OCI-LY7 (cell line): ENCODE results near the gene RAB31. TPM values are rescaled to one million over a fixed set of nuclear protein-coding genes. Genes with fewer than 3 reads are reported as not detected.

ENCODE experiments used
- BruUV-seq: library from RNA; stranded (reverse); fragments of 400-500 nt; replicated peaks from 2 replicates; lab custom pipeline; 2021; lab: Mats Ljungman, UMichigan
- CTCF ChIA-PET: fragments of 300-600 bp; sonication (Branson Sonifier 250); formaldehyde crosslinking; loops from one replicate; lab custom pipeline; 2022; ENCODE audit warnings: antibody characterized with exemption; ENCODE audit not compliant: unreplicated experiment; lab: Charles Lee
- POLR2A ChIA-PET: fragments of 300-600 bp; sonication (Branson Sonifier 250); formaldehyde crosslinking; loops from one replicate; lab custom pipeline; 2022; ENCODE audit warnings: antibody characterized with exemption; lab: Charles Lee
- DNase-seq: peaks from one replicate; pipeline ENCODE4 v3.0.0-alpha.2; 2015; ENCODE audit warnings: low spot score
- H2AFZ ChIP-seq: fragments of 200-600 bp; sonication (generic), shearing (Covaris generic); 2 replicates; pipeline ENCODE4 v1.6.1; 2014; ENCODE audit warnings: mild to moderate bottlenecking, antibody characterized with exemption, low read length, moderate library complexity
- H3K27ac ChIP-seq: fragments of 200-600 bp; sonication (generic); 2 replicates; pipeline ENCODE4 v1.5.1; 2014; ENCODE audit warnings: mixed run types, low read depth, mild to moderate bottlenecking, moderate library complexity, low read length, inconsistent platforms; ENCODE audit not compliant: poor library complexity, severe bottlenecking
- H3K36me3 ChIP-seq: fragments of 200-600 bp; sonication (generic); 2 replicates; pipeline ENCODE4 v1.6.1; 2014; ENCODE audit warnings: mild to moderate bottlenecking, antibody characterized with exemption, low read length, moderate library complexity, mixed read lengths; ENCODE audit not compliant: insufficient read depth
- H3K4me1 ChIP-seq: fragments of 200-600 bp; sonication (generic); 2 replicates; pipeline ENCODE4 v1.5.1; 2014; ENCODE audit warnings: mild to moderate bottlenecking, low read length; ENCODE audit not compliant: insufficient read depth, poor library complexity, severe bottlenecking
- H3K4me2 ChIP-seq: fragments of 200-600 bp; sonication (generic); 2 replicates; pipeline ENCODE4 v1.6.1; 2014; ENCODE audit warnings: mild to moderate bottlenecking, low read length
- H3K4me3 ChIP-seq: fragments of 200-600 bp; sonication (generic); 2 replicates; pipeline ENCODE4 v1.5.1; 2014; ENCODE audit warnings: mild to moderate bottlenecking, low read depth, low read length; ENCODE audit not compliant: poor library complexity, severe bottlenecking
- H3K79me2 ChIP-seq: fragments of 200-600 bp; sonication (generic); 2 replicates; pipeline ENCODE4 v1.6.1; 2016; ENCODE audit warnings: low read depth, mild to moderate bottlenecking, low read length, moderate library complexity, mixed read lengths; ENCODE audit not compliant: insufficient read depth
- H3K9me2 ChIP-seq: fragments of 200-600 bp; sonication (generic); 2 replicates; pipeline ENCODE4 v1.6.1; 2016; ENCODE audit warnings: mild to moderate bottlenecking, low read length, mixed read lengths; ENCODE audit not compliant: insufficient read depth
- H3K9me3 ChIP-seq: fragments of 200-600 bp; sonication (generic); 2 replicates; pipeline ENCODE4 v1.6.1; 2014; ENCODE audit warnings: mild to moderate bottlenecking, mixed run types, low read length, mixed read lengths
- H4K20me1 ChIP-seq: fragments of 200-600 bp; sonication (generic); 2 replicates; pipeline ENCODE4 v1.6.1; 2014; ENCODE audit warnings: mild to moderate bottlenecking, antibody characterized with exemption, low read length, moderate library complexity, mixed read lengths; ENCODE audit not compliant: insufficient read depth
- CTCF ChIP-seq: fragments of 200-600 bp; sonication (generic); conservative IDR thresholded peaks from 2 replicates; pipeline ENCODE4 v1.5.1; 2014; ENCODE audit warnings: mild to moderate bottlenecking, antibody characterized with exemption, low read length, moderate library complexity, mixed read lengths
- EZH2phosphoT487 ChIP-seq: fragments of 200-600 bp; sonication (generic); IDR thresholded peaks from 2 replicates; pipeline ENCODE4 v1.6.1; 2018; ENCODE audit warnings: low read depth, borderline replicate concordance, mild to moderate bottlenecking, mixed run types, antibody characterized with exemption, low read length, moderate library complexity, mixed read lengths
- intact Hi-C: fragments of 100-400 bp; cut with micrococcal nuclease; formaldehyde crosslinking; loops from one replicate; pipeline ENCODE4 v1.10.0; 2022; ENCODE audit not compliant: unreplicated experiment
- total RNA-seq, 2 experiments: library from RNA; depleted of rRNA in 1 of 2; stranded (reverse); fragments of >200 nt in 1 of 2; shearing (Covaris generic) in 1 of 2; gene quantifications; 2 replicates each; pipeline ENCODE4 v1.2.3, GENCODE V29; 2014 to 2022

The RAB31 gene
- total RNA-seq, 2 experiments from 2014 or later: not detected

GRCh38 chr18:9694174-9694573 is 13.9 kb upstream of the RAB31 start:
- CTCF ChIA-PET: no interaction called here
- Histone ChIP-seq H4K20me1 (no peaks in the 10 kb centered on the region), H3K79me2 (no peaks in the 10 kb centered on the region), H3K9me3 (no peaks in the 10 kb centered on the region), H3K27ac (no peak overlapping the region), H3K36me3 (no peaks in the 10 kb centered on the region), H3K9me2 (no peaks in the 10 kb centered on the region), H2AFZ (no peak overlapping the region), H3K4me1 (no peaks in the 10 kb centered on the region), H3K4me3 (no peak overlapping the region), H3K4me2 (no peak overlapping the region)
- intact Hi-C loops: no loop called here
- POLR2A ChIA-PET: no interaction called here
- TF ChIP-seq CTCF: no peak
- no peak for TF ChIP-seq EZH2phosphoT487
- no TSS peak for BruUV-seq
- DNase-seq: no peak

GRCh38 chr18:9694952-9695495 is 13.1 kb upstream of the RAB31 start:
- no peaks in the 10 kb centered on the region for H3K36me3 ChIP-seq
- CTCF ChIA-PET: no interaction called here
- no peaks in the 10 kb centered on the region for H4K20me1 ChIP-seq
- no peaks in the 10 kb centered on the region for H3K9me3 ChIP-seq
- DNase-seq: no peak
- no peak overlapping the region for H3K4me3 ChIP-seq
- POLR2A ChIA-PET: no interaction called here
- H3K79me2 ChIP-seq: no peaks in the 10 kb centered on the region
- H3K4me2 ChIP-seq: no peak overlapping the region
- no peaks in the 10 kb centered on the region for H3K9me2 ChIP-seq
- H3K4me1 ChIP-seq: no peaks in the 10 kb centered on the region
- intact Hi-C loops: no loop called here
- no peak overlapping the region for H3K27ac ChIP-seq
- TF ChIP-seq CTCF (no peak), EZH2phosphoT487 (no peak)
- no TSS peak for BruUV-seq
- H2AFZ ChIP-seq: no peak overlapping the region

GRCh38 chr18:9695605-9696004 is 12.5 kb upstream of the RAB31 start:
- POLR2A ChIA-PET: no interaction called here
- no peak overlapping the region for H3K4me3 ChIP-seq
- H2AFZ ChIP-seq: no peak overlapping the region
- CTCF ChIA-PET: no interaction called here
- no peaks in the 10 kb centered on the region for H3K9me2 ChIP-seq
- no peaks in the 10 kb centered on the region for H3K9me3 ChIP-seq
- no peaks in the 10 kb centered on the region for H4K20me1 ChIP-seq
- intact Hi-C loops: no loop called here
- TF ChIP-seq EZH2phosphoT487: no peak
- TF ChIP-seq CTCF: no peak
- no peaks in the 10 kb centered on the region for H3K79me2 ChIP-seq
- no peaks in the 10 kb centered on the region for H3K36me3 ChIP-seq
- BruUV-seq: no TSS peak
- no peak overlapping the region for H3K27ac ChIP-seq
- H3K4me1 ChIP-seq: no peaks in the 10 kb centered on the region
- H3K4me2 ChIP-seq: no peak overlapping the region
- no peak for DNase-seq
